ENCODE data around the gene NELFB.
"Not testable (repeated sequence)": the region's sequence is repeated elsewhere in the genome, so short reads cannot be mapped to it uniquely, and the experiment has no call there.

The NELFB gene

DNA sequence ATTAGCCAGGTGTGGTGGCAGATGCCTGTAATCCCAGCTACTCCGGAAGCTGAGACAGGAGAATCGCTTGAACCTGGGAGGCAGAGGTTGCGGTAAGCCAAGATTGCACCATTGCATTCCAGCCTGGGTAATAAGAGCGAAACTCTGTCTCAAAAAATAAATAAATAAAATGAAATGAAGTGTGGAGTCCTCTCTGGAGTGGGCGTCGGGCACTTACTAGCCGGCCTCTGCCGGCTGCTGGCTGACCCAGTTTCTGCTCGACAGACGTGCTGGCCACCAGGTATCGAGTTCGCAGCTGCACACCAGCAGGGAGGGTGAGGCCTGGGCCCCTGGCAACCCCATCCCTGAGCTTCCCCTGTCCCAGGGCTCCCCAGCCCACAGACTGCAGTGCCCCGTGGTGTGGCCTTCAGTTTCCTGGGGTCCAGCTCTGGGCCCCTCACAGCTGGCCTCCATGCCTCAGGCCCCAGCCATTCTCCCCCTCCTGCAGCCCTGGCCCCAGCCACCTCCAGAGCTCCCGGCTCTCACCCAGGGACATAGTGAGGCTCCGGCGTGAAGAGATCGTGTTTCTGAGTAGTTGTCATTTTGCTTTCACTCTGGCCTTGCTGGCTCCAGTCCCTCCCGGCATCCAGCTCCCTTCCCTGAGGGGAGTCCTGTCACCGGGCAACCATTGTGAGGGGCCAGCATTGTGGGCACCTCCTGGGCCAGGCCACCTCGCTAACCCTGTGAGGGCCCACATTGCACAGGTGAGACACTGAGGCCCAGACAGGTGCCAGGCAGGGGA, 7.8 kb upstream of the NELFB start:
- DNase-seq (ENCODE audit: low read depth in 4 of 4, low spot score in 1 of 4): no peak

DNA sequence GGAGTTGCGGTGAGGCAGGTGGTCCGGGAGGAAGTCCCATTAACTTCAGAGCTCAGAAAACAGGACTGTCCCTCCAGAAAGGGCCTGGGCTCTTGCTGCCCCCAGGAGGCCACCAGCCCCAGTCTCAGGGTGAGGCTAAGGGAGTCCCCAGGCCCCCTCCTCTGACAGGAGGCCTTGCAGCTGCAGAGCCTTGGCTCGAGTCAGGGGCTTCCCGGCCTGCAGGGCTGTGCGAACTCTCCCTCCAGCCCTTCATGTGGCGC, 7.3 kb upstream of the NELFB start:
- no peak for DNase-seq (ENCODE audit: low read depth in 4 of 4, low spot score in 1 of 4)

- DNase-seq (ENCODE audit: low read depth in 4 of 4, low spot score in 1 of 4): no peak
Measured at GRCh38 chr9:137250329-137251193, 4.6 kb upstream of the NELFB start.

DNA sequence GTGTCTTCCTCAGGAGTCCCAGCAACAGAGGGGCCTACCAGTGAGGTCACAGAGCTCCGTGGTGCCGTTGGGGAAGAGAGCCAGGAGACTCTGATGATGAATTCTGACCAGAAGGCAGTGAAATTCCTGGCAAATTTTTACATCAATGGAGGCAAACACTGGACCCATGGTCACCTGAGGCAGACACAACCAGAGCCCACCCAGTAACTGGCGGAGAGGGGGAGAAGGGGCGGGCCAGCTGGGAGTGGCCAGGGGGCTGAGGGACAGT, 4.0 kb upstream of the NELFB start, which contains the start of gene STPG3:
STPG3 (plus strand) TSS at position 93 of the 268 bp plus-strand sequence; CDS start at position 94, 1 bp downstream.
- no peak for DNase-seq (ENCODE audit: low read depth in 4 of 4, low spot score in 1 of 4)

DNA sequence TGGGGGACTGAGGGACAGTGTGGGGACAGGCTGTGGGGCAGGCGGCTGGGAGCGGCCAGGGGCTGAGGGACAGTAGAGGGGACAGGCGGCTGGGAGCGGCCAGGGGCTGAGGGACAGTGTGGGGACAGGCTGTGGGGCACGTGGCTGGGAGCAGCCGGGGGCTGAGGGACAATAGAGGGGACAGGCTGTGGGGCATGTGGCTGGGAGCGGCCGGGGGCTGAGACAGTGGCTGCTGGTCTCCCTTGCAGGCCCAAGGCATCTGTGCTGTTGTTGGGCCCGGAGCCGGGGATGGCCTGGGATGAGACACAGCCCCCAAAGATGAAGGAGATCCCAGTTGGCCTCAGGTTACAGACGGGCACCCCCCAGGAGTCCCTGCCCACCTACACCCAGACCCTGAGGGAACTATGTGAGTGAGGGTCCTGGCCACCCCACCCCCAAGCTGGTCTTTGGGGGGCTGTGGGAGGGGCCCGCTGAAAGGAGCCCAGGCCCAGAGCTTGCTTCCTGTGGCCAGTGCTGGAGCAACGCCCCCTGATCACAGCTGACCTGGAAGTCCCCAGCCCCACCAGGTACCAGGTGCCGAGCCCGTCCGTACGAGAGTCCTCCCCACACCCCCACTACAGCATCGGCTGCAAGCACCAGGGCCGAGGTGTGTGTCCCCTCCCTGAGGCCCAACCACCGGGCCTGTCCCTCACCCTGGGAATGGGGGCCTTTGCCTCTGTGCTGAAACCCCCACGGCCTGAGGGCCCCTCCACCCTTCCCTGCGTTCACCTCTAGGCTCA, 3.4 kb upstream of the NELFB start:
- no peak for DNase-seq (ENCODE audit: low read depth in 4 of 4, low spot score in 1 of 4)

GRCh38 chr9:137252555-137253506, 2.3 kb upstream of the NELFB start:
- DNase-seq (ENCODE audit: low read depth in 4 of 4, low spot score in 1 of 4): no peak

GRCh38 chr9:137253717-137254623, 1.2 kb upstream of the NELFB start:
- DNase-seq (ENCODE audit: low read depth in 4 of 4, low spot score in 1 of 4): no peak

DNA sequence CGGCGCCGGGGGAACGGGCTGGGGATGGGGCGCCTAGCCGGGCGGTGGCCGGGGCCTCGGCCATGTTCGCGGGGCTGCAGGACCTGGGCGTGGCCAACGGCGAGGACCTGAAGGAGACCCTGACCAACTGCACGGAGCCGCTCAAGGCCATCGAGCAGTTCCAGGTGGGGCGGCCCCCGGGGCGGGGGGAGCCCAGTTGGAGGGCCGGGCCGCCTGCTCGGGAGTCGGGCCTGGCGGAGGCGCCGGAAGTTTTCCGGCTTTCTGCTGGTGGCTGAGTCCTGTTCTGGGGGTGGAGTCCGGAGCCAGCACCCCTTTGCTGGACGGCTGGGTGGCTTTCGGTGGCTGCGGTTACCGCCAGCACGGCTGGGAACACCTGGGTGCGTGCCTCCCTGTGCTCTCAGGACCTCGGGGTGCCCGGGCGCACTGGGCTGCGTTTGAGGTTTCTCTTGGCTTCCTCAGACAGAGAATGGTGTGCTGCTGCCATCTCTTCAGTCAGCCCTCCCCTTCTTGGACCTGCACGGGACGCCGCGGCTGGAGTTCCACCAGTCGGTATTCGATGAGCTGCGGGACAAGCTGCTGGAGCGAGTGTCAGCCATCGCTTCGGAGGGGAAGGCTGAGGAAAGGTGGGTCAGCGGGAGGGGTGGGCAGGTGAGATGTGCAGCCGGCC, 454 bp downstream of the NELFB start:
- DNase-seq (ENCODE audit: low read depth in 4 of 4, low spot score in 1 of 4): no peak

DNA sequence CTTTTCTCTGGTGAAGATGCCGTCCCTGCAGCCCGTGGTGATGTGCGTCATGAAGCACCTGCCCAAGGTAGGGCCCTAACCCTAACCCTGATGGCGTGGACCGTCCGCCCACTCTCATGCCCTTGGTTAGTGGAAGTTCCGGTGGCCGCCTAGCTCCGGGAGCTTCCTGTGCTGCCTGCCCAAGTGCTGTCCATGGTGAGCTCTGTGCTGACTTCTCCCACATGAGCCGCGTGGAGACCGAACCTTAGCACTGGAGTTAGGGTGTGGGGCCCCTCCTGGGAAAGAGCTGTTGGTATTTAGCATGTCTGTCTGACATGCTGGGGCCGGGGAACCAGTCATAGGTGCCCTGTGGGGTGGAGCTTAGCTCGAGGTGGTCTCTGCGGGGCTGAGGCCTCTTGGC, 1.2 kb downstream of the NELFB start:
- DNase-seq (ENCODE audit: low read depth in 4 of 4, low spot score in 1 of 4): no peak

GRCh38 chr9:137256856-137257255, 1.7 kb downstream of the NELFB start:
- DNase-seq (ENCODE audit: low read depth in 4 of 4, low spot score in 1 of 4): no peak

DNA sequence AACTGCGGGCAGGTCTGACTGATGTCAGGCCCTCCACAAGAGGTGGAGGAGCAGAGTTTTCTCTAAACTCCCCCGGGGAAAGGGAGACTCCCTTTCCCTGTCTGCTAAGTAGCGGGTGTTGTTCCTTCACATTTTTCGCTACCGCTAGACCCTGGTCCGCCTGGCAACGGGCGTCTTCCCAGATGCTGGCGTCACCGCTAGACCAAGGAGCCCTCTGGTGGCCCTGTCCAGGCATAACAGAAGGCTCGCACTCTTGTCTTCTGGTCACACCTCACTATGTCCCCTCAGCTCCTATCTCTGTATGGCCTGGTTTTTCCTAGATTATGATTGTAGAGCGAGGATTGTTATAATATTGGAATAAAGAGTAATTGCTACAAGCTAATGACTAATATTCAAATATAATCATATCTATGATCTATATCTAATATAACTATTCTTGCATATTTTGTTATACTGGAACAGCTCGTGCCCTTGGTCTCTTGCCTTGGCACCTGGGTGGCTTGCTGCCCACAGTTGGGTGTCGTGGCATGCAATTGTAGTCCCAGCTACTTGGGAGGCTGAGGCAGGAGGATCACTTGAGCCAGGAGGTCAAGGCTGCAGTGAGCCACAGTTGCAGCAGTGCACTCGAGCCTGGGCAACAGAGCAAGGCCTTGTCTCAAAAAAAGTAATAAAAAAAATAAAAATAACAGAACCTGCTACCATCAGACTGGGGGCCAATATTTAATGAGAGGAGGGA, 7.2 kb downstream of the NELFB start:
- DNase-seq (ENCODE audit: low read depth in 4 of 4, low spot score in 1 of 4): not testable (repeated sequence)

DNA sequence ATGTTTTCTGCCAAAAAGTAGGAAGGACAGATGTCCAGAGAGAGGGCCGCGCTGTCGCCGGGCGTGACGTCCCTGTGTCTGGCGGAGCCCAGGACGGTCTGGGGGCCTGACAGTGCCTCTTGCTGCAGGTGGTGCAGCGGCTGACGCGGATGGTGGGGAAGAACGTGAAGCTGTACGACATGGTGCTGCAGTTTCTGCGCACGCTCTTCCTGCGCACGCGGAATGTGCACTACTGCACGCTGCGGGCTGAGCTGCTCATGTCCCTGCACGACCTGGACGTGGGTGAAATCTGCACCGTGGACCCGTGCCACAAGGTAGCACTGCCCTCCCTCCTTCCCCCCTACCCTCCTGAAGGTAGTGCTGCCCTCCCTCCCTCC, 7.8 kb downstream of the NELFB start:
- DNase-seq (ENCODE audit: low read depth in 4 of 4, low spot score in 1 of 4): no peak

- DNase-seq (ENCODE audit: low read depth in 4 of 4, low spot score in 1 of 4): no peak
Measured at GRCh38 chr9:137263506-137263905, 8.4 kb downstream of the NELFB start.

GRCh38 chr9:137264067-137264466, 8.9 kb downstream of the NELFB start:
- no peak for DNase-seq (ENCODE audit: low read depth in 4 of 4, low spot score in 1 of 4)

DNA sequence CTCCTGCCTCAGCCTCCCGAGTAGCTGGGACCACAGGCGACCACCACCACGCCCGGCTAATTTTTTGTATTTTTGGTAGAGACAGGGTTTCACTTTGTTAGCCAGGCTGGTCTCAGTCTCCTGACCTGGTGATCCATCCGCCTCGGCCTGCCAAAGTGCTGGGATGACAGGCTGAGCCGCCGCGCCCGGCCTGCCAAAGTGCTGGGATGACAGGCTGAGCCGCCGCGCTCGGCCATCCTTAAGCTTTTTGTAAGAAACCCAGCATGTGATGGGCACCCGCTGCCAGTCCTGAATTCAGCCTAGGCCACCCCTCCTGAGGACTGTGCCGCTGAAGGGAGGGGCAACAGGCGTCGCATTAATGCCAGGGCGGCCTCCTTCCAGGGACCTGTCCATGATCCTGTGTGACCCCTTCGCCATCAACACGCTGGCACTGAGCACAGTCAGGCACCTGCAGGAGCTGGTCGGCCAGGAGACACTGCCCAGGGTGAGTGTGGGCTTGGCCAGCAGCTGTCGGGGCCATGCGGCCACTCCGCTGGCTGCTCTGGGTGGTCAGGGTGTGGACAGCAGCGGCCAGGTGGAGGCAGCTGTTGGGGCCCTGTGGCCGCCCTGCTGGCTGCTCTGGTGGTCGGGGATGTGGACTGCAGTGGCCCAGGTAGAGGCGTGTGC, 10.5 kb downstream of the NELFB start:
- DNase-seq (ENCODE audit: low read depth in 4 of 4, low spot score in 1 of 4): no peak

DNA sequence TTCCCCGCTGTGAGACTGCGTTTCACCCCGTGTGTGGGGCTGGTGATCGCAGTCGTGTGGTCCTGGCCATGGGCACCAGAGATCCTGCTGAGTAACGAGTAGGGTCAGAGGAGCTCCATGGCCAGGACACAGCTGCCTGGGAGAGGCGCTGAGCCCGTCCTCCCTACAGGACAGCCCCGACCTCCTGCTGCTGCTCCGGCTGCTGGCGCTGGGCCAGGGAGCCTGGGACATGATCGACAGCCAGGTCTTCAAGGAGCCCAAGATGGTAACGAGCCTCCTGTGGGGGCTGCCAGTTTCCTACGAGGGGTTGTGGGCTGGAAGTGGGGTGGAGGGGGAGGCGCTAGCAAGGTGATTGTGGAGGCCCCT, 11.0 kb downstream of the NELFB start:
- no peak for DNase-seq (ENCODE audit: low read depth in 4 of 4, low spot score in 1 of 4)

DNA sequence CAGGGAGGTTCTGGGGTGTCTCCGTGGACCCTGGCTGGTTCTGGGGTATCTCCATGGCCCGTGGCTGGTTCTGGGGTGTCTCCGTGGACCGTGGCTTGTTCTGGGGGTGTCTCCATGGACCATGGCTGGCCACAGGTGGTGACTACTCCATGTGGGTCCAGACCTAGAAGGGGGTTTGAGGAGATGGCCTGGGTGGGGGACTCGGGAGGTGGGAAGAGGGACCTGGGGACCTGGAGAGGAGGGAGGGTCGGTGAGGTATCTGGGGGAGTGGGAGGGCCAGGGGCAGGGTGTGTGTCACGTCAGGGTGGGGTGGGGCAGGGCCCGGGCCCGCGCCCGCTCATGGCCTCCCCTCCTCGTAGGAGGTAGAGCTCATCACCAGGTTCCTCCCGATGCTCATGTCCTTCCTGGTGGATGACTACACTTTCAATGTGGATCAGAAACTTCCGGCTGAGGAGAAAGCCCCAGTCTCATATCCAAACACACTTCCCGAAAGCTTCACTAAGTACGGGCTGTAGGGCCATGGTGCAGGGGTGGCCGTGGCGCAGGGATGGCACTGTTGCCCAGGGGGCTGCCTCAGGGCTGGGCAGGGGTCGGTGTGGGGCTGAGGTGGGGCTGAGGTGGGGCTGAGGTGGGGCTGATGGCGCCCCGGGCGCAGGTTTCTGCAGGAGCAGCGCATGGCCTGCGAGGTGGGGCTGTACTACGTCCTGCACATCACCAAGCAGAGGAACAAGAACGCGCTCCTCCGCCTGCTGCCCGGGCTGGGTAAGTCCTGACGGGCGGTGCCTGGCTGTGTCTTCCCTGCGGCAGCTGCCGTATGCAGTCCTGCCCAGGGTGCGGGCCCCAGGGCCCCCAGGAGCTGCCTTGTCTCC, 11.7 kb downstream of the NELFB start:
- DNase-seq (ENCODE audit: low read depth in 4 of 4, low spot score in 1 of 4): no peak
